ENCODE data around the gene MTA3.
"Not testable (repeated sequence)": the region's sequence is repeated elsewhere in the genome, so short reads cannot be mapped to it uniquely, and the experiment has no call there.

MTA3 gene

GRCh38 chr2:42567806-42568400, 529 bp upstream of the MTA3 start:
- peak; percentile 59 for DNase-seq

GRCh38 chr2:42569116-42569711, 782 bp downstream of the MTA3 start:
- DNase-seq, result peak; percentile 57

DNA sequence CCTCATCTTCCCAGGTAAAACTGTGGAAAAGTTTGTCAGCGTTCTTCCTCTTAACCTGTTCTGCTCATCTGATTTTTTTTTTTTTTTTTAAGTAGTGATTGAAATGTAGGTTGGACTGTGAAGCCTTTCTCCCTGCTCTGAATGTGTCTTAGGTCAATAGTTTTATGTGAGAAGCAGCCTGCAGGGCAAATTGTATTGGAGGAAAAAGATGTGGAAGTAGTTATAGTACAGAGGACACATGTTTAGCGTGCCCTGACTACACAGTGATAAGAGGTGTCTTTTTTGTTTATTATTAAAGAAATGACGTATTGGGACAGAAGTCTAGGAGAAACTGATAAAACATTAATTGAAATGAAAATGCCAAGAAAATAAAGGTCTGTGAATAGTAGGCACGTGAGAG, 1.5 kb downstream of the MTA3 start:
- DNase-seq, result no peak

- DNase-seq, result no peak
These were observed 4.1 kb downstream of the MTA3 start for GRCh38 chr2:42572297-42573081.

- no peak for DNase-seq
These were observed 4.8 kb downstream of the MTA3 start for GRCh38 chr2:42573256-42573655.

DNA sequence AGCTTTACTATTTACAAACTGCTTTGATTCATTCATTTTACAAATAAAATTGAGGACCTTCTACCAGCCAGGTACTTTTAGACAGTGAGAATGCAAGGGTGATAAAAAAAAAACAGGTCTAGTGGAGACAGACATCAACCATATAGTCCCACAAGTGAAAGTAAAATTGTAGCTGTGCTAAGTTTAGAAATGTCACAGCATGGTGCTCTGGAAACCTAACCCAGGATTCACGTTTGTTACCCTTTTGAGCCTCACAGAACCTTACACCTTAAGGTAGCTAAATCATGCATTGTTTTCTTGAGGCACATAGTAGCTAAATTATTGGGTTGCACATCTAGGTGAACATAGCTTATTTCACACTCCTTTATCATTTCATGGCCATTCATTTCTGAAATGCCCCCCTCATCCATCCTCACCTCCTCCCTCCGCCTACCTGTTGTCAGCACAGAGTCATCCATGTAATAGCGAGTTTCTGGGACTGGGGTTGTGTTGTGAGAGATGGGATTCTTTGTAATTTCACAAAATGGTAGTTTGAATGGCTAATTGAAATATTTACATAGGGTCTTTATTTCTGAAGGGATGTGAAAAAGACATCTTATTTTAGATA, 7.1 kb downstream of the MTA3 start:
- no peak for DNase-seq

DNA sequence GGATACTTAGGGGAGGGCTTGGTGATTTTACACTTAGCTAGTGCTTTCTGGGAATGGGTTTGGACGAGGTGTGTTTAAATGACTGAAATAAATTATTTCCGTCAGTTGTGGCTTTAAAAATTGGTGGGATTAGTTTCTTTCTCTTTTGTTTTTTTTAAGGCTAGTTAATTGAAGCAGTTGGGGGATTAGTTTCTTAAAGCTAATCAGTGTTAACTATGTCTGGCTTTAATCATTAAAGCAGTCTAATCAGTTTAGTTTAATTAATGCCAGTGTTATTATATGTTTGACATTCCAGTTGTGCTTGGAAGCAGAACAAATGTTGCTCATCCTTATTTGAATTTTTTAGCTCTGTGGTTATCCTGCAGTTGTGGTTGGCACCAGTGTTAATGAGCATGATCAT, 10.2 kb downstream of the MTA3 start:
- no peak for DNase-seq

DNA sequence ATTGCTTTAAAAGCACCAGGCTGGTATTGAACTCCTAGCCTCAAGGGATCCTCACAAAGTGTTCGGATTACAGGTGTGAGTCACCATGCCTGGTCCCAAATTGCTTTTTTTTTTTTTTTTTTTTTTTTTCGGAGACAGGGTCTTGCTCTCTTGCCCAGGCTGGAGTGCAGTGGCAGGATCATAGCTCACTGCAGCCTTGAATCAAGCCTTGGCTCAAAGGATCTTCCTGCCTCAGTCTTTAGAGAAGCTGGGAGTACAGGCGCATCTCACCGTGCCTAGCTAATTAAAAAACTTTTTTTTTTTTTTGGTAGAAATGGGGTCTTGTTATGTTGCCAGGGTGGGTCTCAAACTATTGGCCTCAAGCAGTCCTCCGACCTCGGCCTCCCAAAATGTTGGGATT, 12.8 kb downstream of the MTA3 start:
- no peak for DNase-seq

GRCh38 chr2:42584628-42585027, 16.2 kb downstream of the MTA3 start:
- DNase-seq, result not testable (repeated sequence)

DNA sequence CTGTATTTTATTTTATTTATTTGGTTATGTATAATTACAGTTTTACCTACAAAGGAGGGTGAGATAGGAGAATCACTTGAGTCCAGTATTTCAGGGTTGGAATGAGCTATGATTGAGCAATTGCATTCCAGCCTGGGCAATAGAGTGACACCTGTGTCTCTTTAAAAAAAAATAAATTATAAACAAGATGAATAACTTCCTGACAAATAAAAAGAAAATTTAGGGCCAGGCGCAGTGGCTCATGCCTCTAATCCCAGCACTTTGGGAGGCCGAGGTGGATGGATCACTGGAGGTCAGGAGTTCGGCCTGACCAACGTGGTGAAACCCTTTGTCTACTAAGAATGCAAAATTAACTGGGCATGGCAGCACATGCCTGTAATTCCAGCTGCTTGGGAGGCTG, 17.3 kb downstream of the MTA3 start:
- no peak for DNase-seq

GRCh38 chr2:42587526-42588117, 19.2 kb downstream of the MTA3 start:
- no peak for DNase-seq

DNA sequence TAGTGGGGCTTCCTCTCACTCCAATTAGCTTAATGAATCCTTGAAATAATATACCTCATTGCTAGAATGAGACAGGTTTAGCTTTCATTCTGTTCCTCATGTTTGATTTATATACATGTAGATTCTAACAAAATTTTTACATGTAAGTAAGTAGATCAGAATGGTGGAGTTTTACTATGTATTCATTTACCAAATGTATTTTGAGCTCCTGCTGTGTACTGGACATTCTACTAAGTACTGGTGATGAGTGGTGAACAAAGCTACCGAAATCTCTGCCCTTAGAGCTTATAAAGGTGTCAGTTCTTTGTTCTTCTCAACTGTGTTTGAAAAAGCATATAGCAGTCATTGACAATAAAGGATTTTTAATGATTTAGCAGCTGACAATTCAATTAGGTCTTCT, 19.7 kb downstream of the MTA3 start:
- no peak for DNase-seq

DNA sequence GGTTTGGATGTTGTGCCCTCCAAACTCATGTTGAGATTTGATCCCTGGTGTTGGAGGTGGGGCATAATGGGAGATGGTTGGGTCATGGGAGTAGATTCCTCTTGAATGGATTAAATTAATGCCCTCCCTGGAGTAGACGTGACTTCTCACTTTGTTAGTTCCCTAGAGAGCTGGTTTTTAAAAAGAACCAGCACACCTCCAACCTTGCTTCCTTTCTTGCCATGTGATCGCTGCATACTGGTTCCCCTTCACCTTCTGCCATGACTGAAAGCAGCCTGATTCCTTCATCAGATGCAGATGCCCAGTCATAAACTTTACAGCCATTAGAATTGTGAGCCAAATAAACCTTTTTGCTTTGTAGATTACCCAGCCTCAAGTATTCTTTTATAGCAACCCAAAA, 21.7 kb downstream of the MTA3 start:
- DNase-seq, result no peak

- DNase-seq, result no peak
These were observed 24.9 kb downstream of the MTA3 start for GRCh38 chr2:42593282-42593681.

- no peak for DNase-seq
These were observed 30.2 kb downstream of the MTA3 start for GRCh38 chr2:42598656-42599055.

DNA sequence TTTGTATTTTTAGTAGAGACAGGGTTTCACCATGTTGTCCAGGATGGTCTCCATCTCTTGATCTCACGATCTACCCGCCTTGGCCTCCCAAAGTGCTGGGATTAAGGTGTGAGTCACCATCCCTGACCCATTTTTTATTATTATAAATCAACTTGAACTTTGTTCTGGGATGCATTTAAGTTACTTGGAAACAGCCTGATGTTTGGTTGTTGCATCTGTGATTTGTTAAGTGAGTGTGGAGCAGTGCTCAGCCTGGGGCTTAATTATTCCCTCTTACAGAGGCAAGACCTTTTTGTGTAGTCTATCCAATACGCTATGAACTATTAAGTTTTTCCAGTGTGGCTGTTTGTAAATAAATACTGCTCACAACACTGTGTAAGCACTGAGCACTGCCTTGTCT, 32.6 kb downstream of the MTA3 start:
- no peak for DNase-seq

GRCh38 chr2:42602218-42602875, 33.9 kb downstream of the MTA3 start:
- DNase-seq, result no peak

DNA sequence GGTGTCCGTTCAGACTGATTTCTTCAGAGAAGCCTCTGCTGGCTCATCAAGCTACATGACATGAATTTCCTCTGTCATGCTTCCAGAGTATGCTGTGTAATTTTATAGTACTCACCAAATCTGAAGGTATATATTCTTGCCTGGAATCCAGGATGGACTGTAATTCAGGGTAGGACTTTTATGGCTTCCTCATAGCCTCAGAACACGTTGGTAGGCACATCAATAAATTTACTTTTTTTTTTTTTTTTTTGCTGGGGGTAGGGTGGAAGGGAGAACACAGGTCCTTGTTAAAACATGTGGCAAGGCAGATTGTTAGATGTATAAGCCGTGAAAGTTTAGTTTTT, 34.4 kb downstream of the MTA3 start:
- DNase-seq, result no peak

- DNase-seq, result not testable (repeated sequence)
These were observed 36.0 kb downstream of the MTA3 start for GRCh38 chr2:42604341-42604867.

DNA sequence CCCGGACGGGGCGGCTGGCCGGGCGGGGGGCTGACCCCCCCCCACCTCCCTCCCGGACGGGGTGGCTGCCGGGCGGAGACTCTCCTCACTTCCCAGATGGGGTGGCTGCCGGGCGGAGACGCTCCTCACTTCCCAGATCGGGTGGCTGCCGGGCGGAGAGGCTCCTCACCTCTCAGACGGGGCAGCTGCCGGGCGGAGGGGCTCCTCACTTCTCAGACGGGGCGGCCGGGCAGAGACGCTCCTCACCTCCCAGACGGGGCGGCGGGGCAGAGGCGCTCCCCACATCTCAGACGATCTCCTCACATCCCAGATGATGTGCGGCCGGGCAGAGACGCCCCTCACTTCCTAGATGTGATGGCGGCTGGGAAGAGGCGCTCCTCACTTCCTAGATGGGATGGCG, 37.7 kb downstream of the MTA3 start:
- DNase-seq, result not testable (repeated sequence)

DNA sequence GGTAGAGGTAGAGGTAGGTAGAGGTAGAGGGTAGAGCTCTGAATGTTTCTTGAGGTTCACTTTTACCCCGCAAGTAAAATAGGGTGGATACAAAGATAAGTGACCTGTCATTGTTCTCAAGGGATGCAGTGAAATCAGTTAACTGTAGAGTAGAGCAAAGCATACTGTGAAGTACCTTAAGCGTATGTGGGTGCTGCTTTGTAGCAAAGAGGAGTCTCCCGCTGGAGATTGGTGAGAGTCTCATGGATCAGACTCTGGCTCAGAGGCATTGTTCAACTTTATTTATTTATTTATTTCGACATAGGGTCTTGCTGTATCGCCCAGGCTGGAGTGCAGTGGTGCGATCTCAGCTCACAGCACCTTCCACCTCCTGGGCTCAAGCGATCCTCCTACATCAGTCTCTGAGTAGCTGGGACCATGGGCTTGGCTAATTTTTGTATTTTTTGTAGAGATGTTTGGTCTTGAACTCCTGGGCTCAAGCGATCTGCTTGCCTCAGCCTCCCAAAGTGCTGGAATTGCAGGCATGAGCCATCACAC, 38.7 kb downstream of the MTA3 start:
- DNase-seq, result no peak

GRCh38 chr2:42613281-42614064, 45.0 kb downstream of the MTA3 start:
- no peak for DNase-seq
